Breast epithelium (tissue), 3 donors: Measurements from ENCODE around the gene KCNQ2.

Source experiments
- CTCF ChIP-seq, 3 donors: fragments of 450-650 bp; IDR thresholded peaks; one replicate each; pipeline ENCODE4 v1.5.1; 2016 to 2017; ENCODE audit warnings: antibody characterized with exemption in 3 of 3, mild to moderate bottlenecking in 3 of 3, moderate library complexity in 3 of 3
- POLR2A ChIP-seq: fragments of 450-650 bp; IDR thresholded peaks from one replicate; pipeline ENCODE4 v1.6.1; 2016; ENCODE audit warnings: antibody characterized with exemption, mild to moderate bottlenecking, moderate library complexity

- no peak for TF ChIP-seq CTCF (IDR thresholded peaks at IDR 0.05)
- TF ChIP-seq POLR2A = no peak
Measured at GRCh38 chr20:63405102-63405730, 67.2 kb downstream of the KCNQ2 start.
